GM23338 (cell line): ENCODE measurements around the gene L3MBTL4. TPM values are rescaled to one million over a fixed set of nuclear protein-coding genes. Genes with fewer than 3 reads are reported as not detected.

Experiments used
- ATAC-seq: fragments of 200-7000 bp; cut with Tn5 transposase; 3 replicates; pipeline ENCODE4 v1.9.1; 2020
- DNase-seq: peaks from one replicate; pipeline ENCODE4 v3.0.0-alpha.2; 2015; ENCODE audit warnings: low spot score
- H2AFZ ChIP-seq: fragments of 200-600 bp; sonication (generic); 2 replicates; pipeline ENCODE4 v1.8.0; 2016; ENCODE audit warnings: antibody characterized with exemption, mild to moderate bottlenecking, moderate library complexity
- H3F3A ChIP-seq: fragments of 200-600 bp; sonication (generic); replicated peaks from 2 replicates; pipeline ENCODE4 v1.8.0; 2017; ENCODE audit warnings: antibody characterized with exemption, mixed run types, low read depth
- H3K27ac ChIP-seq: fragments of 200-600 bp; sonication (generic); 2 replicates; pipeline ENCODE4 v1.6.1; 2016; ENCODE audit warnings: low read depth
- H3K27me3 ChIP-seq: fragments of 200-600 bp; sonication (generic); 2 replicates; pipeline ENCODE4 v1.8.0; 2016; ENCODE audit warnings: mild to moderate bottlenecking, mixed run types, moderate library complexity; ENCODE audit not compliant: insufficient read depth
- H3K36me3 ChIP-seq: fragments of 200-600 bp; sonication (generic); 2 replicates; pipeline ENCODE4 v1.8.0; 2016; ENCODE audit warnings: mild to moderate bottlenecking; ENCODE audit not compliant: insufficient read depth
- H3K4me1 ChIP-seq: fragments of 200-600 bp; sonication (generic); 2 replicates; pipeline ENCODE4 v1.8.0; 2016; ENCODE audit warnings: mild to moderate bottlenecking, moderate library complexity; ENCODE audit not compliant: insufficient read depth
- H3K4me2 ChIP-seq: fragments of 200-600 bp; sonication (generic); 2 replicates; pipeline ENCODE4 v1.7.1; 2017; ENCODE audit warnings: mixed run types
- H3K4me3 ChIP-seq: fragments of 200-600 bp; sonication (generic); 2 replicates; pipeline ENCODE4 v1.6.1; 2016; ENCODE audit warnings: mixed run types
- H3K79me2 ChIP-seq: fragments of 200-600 bp; sonication (generic); replicated peaks from 2 replicates; pipeline ENCODE4 v1.8.0; 2017; ENCODE audit warnings: mild to moderate bottlenecking; ENCODE audit not compliant: insufficient read depth
- H3K9me2 ChIP-seq: fragments of 200-600 bp; sonication (generic); 2 replicates; pipeline ENCODE4 v1.8.0; 2017; ENCODE audit not compliant: insufficient read depth
- H4K20me1 ChIP-seq: fragments of 200-600 bp; sonication (generic); replicated peaks from 2 replicates; pipeline ENCODE4 v1.8.0; 2017; ENCODE audit warnings: mild to moderate bottlenecking; ENCODE audit not compliant: insufficient read depth
- H3K27ac Mint-ChIP-seq: 2 replicates; pipeline ENCODE4 v1.8.0; 2020; ENCODE audit warnings: inconsistent platforms, mild to moderate bottlenecking, moderate library complexity, mixed read lengths
- H3K27me3 Mint-ChIP-seq: 3 replicates; pipeline ENCODE4 v1.8.0; 2022; ENCODE audit warnings: low read depth, mild to moderate bottlenecking, moderate library complexity, mixed read lengths, inconsistent platforms; ENCODE audit not compliant: insufficient read depth, poor library complexity
- H3K36me3 Mint-ChIP-seq: 3 replicates; pipeline ENCODE4 v1.8.0; 2021; ENCODE audit warnings: low read depth, mild to moderate bottlenecking, inconsistent platforms, moderate library complexity, mixed read lengths
- H3K4me1 Mint-ChIP-seq: 3 replicates; pipeline ENCODE4 v1.8.0; 2020; ENCODE audit warnings: mild to moderate bottlenecking, inconsistent platforms, mixed read lengths
- H3K4me3 Mint-ChIP-seq: 3 replicates; pipeline ENCODE4 v1.8.0; 2021; ENCODE audit warnings: moderate library complexity, mild to moderate bottlenecking, inconsistent platforms, mixed read lengths
- H3K9me3 Mint-ChIP-seq: 3 replicates; pipeline ENCODE4 v1.8.0; 2020; ENCODE audit warnings: moderate library complexity, mild to moderate bottlenecking, inconsistent platforms, mixed read lengths
- CREB1 ChIP-seq: fragments of 250-450 bp; sonication (Bioruptor Pico); IDR thresholded peaks from 2 replicates; pipeline ENCODE4 v1.5.0; 2020; ENCODE audit warnings: low read depth, mild to moderate bottlenecking, moderate library complexity
- CTCF ChIP-seq, 2 experiments: fragments of 200-600 bp in 1 of 2; sonication (generic) in 1 of 2; conservative IDR thresholded peaks; 2 replicates each; pipeline versions ENCODE4 v1.5.1 to v1.6.1; 2016 to 2017; ENCODE audit warnings: antibody characterized with exemption in 2 of 2, low read depth in 2 of 2, mild to moderate bottlenecking in 2 of 2, moderate library complexity in 1 of 2
- EZH2 ChIP-seq: fragments of 200-600 bp; sonication (generic); IDR thresholded peaks from one replicate; pipeline ENCODE4 v1.8.0; 2017; ENCODE audit warnings: antibody characterized with exemption, mild to moderate bottlenecking, low read depth; ENCODE audit not compliant: unreplicated experiment
- EZH2phosphoT487 ChIP-seq: fragments of 200-600 bp; sonication (generic); IDR thresholded peaks from one replicate; pipeline ENCODE4 v1.8.1; 2018; ENCODE audit warnings: antibody characterized with exemption; ENCODE audit not compliant: unreplicated experiment
- JUNB ChIP-seq: IDR thresholded peaks from one replicate; pipeline ENCODE4 v1.6.1; 2016; ENCODE audit warnings: antibody characterized with exemption; ENCODE audit not compliant: unreplicated experiment
- NANOG ChIP-seq: IDR thresholded peaks from 2 replicates; pipeline ENCODE4 v1.6.1; 2016; ENCODE audit warnings: antibody characterized with exemption, borderline replicate concordance
- POLR2AphosphoS5 ChIP-seq: IDR thresholded peaks from 2 replicates; pipeline ENCODE4 v1.6.1; 2016; ENCODE audit warnings: antibody characterized with exemption, low read depth
- REST ChIP-seq: IDR thresholded peaks from one replicate; pipeline ENCODE4 v1.6.1; 2018; ENCODE audit warnings: antibody characterized with exemption; ENCODE audit not compliant: unreplicated experiment
- STAT1 ChIP-seq: IDR thresholded peaks from one replicate; pipeline ENCODE4 v1.6.1; 2016; ENCODE audit warnings: antibody characterized with exemption; ENCODE audit not compliant: unreplicated experiment
- ZNF114 ChIP-seq: fragments of 250-450 bp; sonication (Bioruptor Pico); IDR thresholded peaks from 2 replicates; pipeline ENCODE4 v1.5.0; 2020; ENCODE audit warnings: mild to moderate bottlenecking, moderate library complexity
- ZNF331 ChIP-seq: fragments of 250-450 bp; sonication (Bioruptor Pico); IDR thresholded peaks from 2 replicates; pipeline ENCODE4 v1.5.0; 2020; ENCODE audit warnings: low read depth, mild to moderate bottlenecking, moderate library complexity
- polyA plus RNA-seq: library from polyadenylated mRNA; unstranded; fragments of >200 nt; fragmentation: Nextera tagmentation; extraction: Ambion mirVana; gene quantifications from 2 replicates; pipeline ENCODE4 v1.2.1, GENCODE V29; 2016
- total RNA-seq: library from RNA; depleted of rRNA; stranded (reverse); fragments of >200 nt; shearing (Covaris generic); gene quantifications from 2 replicates; pipeline ENCODE4 v1.2.3, GENCODE V29; 2014
- TF ChIP-seq, protein P1 (sequence below): fragments of 250-450 bp; sonication (Bioruptor Pico); IDR thresholded peaks from 2 replicates; pipeline ENCODE4 v1.5.0; 2020; ENCODE audit warnings: mild to moderate bottlenecking, moderate library complexity

The L3MBTL4 gene
- total and polyA plus RNA-seq, 2 experiments from 2014 or later, result 0.48 to 2.8 TPM

- no peak for TF ChIP-seq REST
- TF ChIP-seq CTCF (conservative IDR thresholded peaks at IDR 0.05; ENCODE audit: low read depth in 2 of 2), result no peak
- no peak for TF ChIP-seq STAT1
Observed at GRCh38 chr18:6249170-6249569, 165.5 kb downstream of the L3MBTL4 start (continued).

DNA sequence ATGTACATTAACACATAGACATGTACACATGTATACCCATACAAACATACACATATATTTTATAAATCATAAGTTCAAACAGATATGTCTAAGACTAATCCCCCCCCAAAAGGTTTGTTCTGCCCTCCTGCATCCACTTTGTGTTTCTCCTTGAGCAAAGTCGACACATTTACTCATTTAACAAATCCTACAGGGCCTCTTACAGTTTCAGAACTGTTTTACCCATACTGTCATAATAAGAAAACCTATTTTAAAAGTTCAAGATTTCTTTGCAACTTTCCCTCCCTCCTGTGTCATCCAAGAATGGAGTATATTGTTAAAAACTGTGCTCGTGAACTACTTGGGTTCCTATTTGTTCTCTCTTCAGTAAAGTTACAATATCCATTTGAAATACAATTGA, 166.7 kb downstream of the L3MBTL4 start:
- Histone ChIP-seq H3K27ac (no peak overlapping the region), H3F3A (no peaks in the 10 kb centered on the region), H4K20me1 (no peaks in the 10 kb centered on the region), H3K4me3 (no peak overlapping the region), H3K27me3 (no peaks in the 10 kb centered on the region), H3K79me2 (no peaks in the 10 kb centered on the region), H2AFZ (no peak overlapping the region), H3K9me2 (no peaks in the 10 kb centered on the region; the same call in 1 of the 2 replicates), H3K4me1 (no peaks in the 10 kb centered on the region), H3K4me2 (no peak overlapping the region), H3K36me3 (no peaks in the 10 kb centered on the region)
- ATAC-seq (no peak), DNase-seq (no peak)
- Mint-ChIP-seq H3K36me3 (no peaks in the 10 kb centered on the region), H3K27me3 (no peaks in the 10 kb centered on the region), H3K27ac (no peak overlapping the region), H3K4me3 (no peak overlapping the region), H3K9me3 (no peaks in the 10 kb centered on the region), H3K4me1 (peaks cover 2% of the 10 kb centered on the region; the same call in 2 of the 3 replicates)
- TF ChIP-seq CTCF (conservative IDR thresholded peaks at IDR 0.05; ENCODE audit: low read depth in 2 of 2) (no peak), STAT1 (no peak), ZNF331 (CRISPR knock-in tag) (no peak), CREB1 (CRISPR knock-in tag) (no peak), EZH2 (no peak), EZH2phosphoT487 (no peak), NANOG (no peak), POLR2AphosphoS5 (no peak), ZNF114 (no peak), JUNB (no peak)
- TF ChIP-seq, protein P1, sequence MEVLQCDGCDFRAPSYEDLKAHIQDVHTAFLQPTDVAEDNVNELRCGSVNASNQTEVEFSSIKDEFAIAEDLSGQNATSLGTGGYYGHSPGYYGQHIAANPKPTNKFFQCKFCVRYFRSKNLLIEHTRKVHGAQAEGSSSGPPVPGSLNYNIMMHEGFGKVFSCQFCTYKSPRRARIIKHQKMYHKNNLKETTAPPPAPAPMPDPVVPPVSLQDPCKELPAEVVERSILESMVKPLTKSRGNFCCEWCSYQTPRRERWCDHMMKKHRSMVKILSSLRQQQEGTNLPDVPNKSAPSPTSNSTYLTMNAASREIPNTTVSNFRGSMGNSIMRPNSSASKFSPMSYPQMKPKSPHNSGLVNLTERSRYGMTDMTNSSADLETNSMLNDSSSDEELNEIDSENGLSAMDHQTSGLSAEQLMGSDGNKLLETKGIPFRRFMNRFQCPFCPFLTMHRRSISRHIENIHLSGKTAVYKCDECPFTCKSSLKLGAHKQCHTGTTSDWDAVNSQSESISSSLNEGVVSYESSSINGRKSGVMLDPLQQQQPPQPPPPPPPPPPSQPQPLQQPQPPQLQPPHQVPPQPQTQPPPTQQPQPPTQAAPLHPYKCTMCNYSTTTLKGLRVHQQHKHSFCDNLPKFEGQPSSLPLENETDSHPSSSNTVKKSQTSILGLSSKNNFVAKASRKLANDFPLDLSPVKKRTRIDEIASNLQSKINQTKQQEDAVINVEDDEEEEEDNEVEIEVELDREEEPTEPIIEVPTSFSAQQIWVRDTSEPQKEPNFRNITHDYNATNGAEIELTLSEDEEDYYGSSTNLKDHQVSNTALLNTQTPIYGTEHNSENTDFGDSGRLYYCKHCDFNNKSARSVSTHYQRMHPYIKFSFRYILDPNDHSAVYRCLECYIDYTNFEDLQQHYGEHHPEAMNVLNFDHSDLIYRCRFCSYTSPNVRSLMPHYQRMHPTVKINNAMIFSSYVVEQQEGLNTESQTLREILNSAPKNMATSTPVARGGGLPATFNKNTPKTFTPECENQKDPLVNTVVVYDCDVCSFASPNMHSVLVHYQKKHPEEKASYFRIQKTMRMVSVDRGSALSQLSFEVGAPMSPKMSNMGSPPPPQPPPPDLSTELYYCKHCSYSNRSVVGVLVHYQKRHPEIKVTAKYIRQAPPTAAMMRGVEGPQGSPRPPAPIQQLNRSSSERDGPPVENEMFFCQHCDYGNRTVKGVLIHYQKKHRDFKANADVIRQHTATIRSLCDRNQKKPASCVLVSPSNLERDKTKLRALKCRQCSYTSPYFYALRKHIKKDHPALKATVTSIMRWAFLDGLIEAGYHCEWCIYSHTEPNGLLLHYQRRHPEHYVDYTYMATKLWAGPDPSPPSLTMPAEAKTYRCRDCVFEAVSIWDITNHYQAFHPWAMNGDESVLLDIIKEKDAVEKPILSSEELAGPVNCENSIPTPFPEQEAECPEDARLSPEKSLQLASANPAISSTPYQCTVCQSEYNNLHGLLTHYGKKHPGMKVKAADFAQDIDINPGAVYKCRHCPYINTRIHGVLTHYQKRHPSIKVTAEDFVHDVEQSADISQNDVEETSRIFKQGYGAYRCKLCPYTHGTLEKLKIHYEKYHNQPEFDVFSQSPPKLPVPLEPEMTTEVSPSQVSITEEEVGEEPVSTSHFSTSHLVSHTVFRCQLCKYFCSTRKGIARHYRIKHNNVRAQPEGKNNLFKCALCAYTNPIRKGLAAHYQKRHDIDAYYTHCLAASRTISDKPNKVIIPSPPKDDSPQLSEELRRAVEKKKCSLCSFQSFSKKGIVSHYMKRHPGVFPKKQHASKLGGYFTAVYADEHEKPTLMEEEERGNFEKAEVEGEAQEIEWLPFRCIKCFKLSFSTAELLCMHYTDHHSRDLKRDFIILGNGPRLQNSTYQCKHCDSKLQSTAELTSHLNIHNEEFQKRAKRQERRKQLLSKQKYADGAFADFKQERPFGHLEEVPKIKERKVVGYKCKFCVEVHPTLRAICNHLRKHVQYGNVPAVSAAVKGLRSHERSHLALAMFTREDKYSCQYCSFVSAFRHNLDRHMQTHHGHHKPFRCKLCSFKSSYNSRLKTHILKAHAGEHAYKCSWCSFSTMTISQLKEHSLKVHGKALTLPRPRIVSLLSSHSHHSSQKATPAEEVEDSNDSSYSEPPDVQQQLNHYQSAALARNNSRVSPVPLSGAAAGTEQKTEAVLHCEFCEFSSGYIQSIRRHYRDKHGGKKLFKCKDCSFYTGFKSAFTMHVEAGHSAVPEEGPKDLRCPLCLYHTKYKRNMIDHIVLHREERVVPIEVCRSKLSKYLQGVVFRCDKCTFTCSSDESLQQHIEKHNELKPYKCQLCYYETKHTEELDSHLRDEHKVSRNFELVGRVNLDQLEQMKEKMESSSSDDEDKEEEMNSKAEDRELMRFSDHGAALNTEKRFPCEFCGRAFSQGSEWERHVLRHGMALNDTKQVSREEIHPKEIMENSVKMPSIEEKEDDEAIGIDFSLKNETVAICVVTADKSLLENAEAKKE (CRISPR knock-in tag), result no peak
